ENCODE measurements around the gene ITGB5. TPM values are rescaled to one million over a fixed set of nuclear protein-coding genes. Genes with fewer than 3 reads are reported as not detected.
"Not testable (repeated sequence)": the region's sequence is repeated elsewhere in the genome, so short reads cannot be mapped to it uniquely, and the experiment has no call there.

Gene ITGB5
- total RNA-seq, 1 donor from 2014 or later: not detected

DNA sequence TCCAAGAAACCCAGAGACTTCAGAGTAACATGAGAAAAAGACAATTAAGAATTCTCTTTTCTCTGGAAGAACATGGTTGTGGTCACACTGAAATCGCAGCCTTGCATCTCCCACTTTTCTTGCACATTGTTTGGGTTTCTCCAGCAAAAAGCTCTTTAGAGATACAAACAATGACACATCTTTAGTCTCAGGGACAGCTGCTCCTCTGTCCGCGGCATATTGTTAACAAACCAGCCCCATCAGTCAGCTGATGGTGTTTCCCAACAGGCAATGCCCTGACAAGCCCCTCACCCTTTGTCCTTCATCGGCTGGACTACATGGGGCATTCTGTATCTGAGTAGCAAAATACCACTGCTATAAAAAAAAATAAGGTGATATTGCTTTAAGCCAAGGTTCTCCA lies 103.5 kb downstream of the ITGB5 start:
- no peak overlapping the region for H3K27ac Mint-ChIP-seq
- H3K4me1 Mint-ChIP-seq: no peaks in the 10 kb centered on the region
- DNase-seq: no peak
- peaks cover 12% of the 10 kb centered on the region for H3K27me3 Mint-ChIP-seq
- CTCF ChIA-PET: no interaction called here
- no peak for ATAC-seq (ENCODE audit: low read depth)
- no peak overlapping the region for H3K4me3 Mint-ChIP-seq
- H3K9me3 Mint-ChIP-seq: no peaks in the 10 kb centered on the region
- intact Hi-C loops (cut with micrococcal nuclease): no loop called here
- TF ChIP-seq, protein P1, sequence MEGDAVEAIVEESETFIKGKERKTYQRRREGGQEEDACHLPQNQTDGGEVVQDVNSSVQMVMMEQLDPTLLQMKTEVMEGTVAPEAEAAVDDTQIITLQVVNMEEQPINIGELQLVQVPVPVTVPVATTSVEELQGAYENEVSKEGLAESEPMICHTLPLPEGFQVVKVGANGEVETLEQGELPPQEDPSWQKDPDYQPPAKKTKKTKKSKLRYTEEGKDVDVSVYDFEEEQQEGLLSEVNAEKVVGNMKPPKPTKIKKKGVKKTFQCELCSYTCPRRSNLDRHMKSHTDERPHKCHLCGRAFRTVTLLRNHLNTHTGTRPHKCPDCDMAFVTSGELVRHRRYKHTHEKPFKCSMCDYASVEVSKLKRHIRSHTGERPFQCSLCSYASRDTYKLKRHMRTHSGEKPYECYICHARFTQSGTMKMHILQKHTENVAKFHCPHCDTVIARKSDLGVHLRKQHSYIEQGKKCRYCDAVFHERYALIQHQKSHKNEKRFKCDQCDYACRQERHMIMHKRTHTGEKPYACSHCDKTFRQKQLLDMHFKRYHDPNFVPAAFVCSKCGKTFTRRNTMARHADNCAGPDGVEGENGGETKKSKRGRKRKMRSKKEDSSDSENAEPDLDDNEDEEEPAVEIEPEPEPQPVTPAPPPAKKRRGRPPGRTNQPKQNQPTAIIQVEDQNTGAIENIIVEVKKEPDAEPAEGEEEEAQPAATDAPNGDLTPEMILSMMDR (IDR thresholded peaks at IDR 0.05): no peak
- H3K36me3 Mint-ChIP-seq (ENCODE audit: low read depth): no peaks in the 10 kb centered on the region
- POLR2A ChIA-PET: no interaction called here

DNA sequence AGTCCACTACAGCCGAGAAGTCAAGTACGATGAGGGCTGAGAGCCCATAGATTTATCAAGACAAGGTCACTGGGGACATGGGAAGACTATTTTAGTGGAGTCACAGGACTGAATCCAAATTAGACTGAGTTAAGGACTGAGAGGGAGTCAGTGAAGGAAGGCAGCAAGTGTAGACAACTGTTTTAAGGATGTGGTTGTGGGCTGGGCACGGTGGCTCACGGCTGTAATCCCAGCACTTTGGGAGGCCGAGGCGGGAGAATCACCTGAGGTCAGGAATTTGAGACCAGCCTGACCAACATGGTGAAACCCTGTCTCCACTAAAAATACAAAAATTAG lies 104.8 kb downstream of the ITGB5 start:
- H3K9me3 Mint-ChIP-seq; H3K4me1 Mint-ChIP-seq; intact Hi-C loops (cut with micrococcal nuclease); H3K36me3 Mint-ChIP-seq (ENCODE audit: low read depth); POLR2A ChIA-PET; H3K27ac Mint-ChIP-seq; DNase-seq; H3K4me3 Mint-ChIP-seq; ATAC-seq (ENCODE audit: low read depth): not testable (repeated sequence)
- peaks cover 17% of the 10 kb centered on the region for H3K27me3 Mint-ChIP-seq
- CTCF ChIA-PET: interaction anchor here (0.7 kb wide), 1 partner anchor 22 kb away, joined by 3 read pairs; no protein-coding TSS in a partner anchor

DNA sequence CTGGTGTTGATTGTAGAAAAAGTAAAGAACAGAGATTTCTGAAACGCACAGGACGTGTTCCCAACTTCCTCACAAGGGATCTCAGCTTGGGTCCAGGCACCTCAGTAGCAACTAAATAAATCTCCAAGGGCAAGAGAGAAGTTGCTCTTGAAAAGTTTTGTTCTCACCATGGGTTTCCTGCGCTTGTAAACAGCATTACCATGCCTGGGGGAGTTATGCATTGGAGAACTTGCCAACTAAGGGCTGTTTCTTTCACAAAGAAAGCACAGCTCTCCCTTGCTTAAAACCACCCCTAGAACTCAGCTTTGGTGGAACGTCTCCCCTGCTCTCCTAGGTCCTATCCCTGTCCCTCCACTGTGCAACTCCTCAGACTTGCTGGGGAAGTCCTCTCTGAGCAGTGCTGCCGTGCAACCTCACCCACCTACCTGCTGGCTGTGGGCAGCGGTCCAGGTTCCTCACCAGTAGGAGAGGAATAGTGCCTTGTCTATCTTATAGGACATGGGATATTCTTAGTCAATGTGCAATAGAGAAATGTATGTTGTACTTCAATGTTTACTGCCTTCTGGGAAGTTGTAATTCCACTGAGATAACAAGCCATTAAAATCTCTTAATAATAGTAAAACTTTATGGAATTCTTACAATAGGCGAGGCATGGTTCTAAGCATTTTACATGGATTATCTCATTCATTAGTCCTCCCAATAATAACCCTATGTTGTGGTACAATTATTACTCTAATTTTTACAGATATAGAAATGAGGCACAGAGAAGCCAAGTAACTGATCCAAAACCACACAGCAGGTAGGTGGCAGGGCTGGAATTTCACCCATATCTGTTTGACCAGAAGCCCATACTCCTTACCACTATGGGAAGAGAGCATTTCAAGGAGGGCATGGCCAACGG lies 105.4 kb downstream of the ITGB5 start:
- Mint-ChIP-seq H3K4me3 (no peak overlapping the region), H3K27me3 (peaks cover 17% of the 10 kb centered on the region), H3K9me3 (no peaks in the 10 kb centered on the region), H3K4me1 (no peaks in the 10 kb centered on the region), H3K36me3 (ENCODE audit: low read depth) (no peaks in the 10 kb centered on the region), H3K27ac (no peak overlapping the region)
- CTCF ChIA-PET: no interaction called here
- TF ChIP-seq, protein P1 (IDR thresholded peaks at IDR 0.05): no peak
- no peak for ATAC-seq (ENCODE audit: low read depth)
- intact Hi-C loops (cut with micrococcal nuclease): no loop called here
- no peak for DNase-seq
- POLR2A ChIA-PET: no interaction called here

DNA sequence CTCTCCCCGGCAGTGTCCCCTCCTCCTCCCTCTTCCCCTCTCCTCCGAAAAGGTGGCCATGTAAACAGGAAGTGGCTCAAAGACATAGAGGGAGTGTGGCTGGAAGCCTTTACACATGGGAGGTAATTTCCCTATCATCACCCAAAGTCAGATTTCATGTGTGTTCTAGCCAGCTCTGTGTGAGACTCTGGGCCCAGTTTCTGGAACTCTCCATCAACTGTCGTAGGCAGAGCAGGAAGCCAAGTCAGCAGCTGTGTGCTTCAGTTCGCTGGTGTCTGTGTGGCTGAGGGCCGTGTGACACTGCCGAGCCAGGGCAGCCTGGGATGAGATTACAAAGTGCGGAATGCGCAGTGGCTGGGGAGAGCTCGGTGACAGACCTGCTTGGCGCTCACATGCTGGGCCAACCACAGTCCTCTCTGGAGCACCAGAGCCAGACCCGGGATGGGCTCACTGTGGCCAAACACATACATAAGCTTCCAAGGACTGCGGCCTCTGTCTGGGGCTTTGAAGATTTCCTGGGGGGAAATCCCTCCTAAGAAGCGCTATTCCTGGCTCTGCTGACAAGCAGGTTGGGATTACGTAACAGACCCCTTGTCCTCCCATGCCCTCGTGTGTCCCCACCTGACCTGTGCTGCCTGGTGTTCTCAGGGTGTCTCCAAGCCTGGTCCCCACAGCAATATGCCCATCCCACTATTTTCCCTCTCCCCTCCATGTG lies 106.2 kb downstream of the ITGB5 start:
- Mint-ChIP-seq H3K9me3 (no peaks in the 10 kb centered on the region), H3K36me3 (ENCODE audit: low read depth) (no peaks in the 10 kb centered on the region), H3K27ac (no peak overlapping the region), H3K4me1 (no peaks in the 10 kb centered on the region), H3K27me3 (peaks cover 17% of the 10 kb centered on the region), H3K4me3 (no peak overlapping the region)
- ChIA-PET CTCF (interaction anchor here (1.2 kb wide), 1 partner anchor 20 kb away, joined by 3 read pairs; no protein-coding TSS in a partner anchor), POLR2A (no interaction called here)
- intact Hi-C loops (cut with micrococcal nuclease): no loop called here
- ATAC-seq (ENCODE audit: low read depth) (no peak), DNase-seq (no peak)
- TF ChIP-seq, protein P1 (IDR thresholded peaks at IDR 0.05): no peak

DNA sequence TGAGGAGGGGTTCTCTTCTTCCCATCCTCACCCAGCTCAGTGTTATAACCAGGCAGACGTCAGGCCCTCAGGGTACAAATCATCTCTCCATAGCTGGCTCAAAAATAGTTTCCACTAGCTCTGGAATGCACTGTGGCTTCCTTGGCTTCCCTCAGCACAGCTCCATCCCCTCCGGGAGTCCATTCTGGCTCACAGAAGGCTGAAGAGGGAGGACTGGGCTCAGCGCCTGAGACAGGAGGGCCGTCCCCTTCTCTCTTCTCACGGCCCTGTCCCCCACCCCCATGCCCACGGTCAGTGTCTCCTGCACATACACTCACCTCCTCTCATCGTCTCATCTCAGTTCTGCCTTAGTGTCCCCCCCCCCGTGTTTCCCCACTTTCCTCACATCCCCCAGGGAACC lies 106.8 kb downstream of the ITGB5 start:
- no peak overlapping the region for H3K27ac Mint-ChIP-seq
- no peaks in the 10 kb centered on the region for H3K9me3 Mint-ChIP-seq
- TF ChIP-seq, protein P1 (IDR thresholded peaks at IDR 0.05): no peak
- CTCF ChIA-PET: interaction anchor here (1.2 kb wide), 1 partner anchor 19 kb away, joined by 3 read pairs; no protein-coding TSS in a partner anchor
- H3K27me3 Mint-ChIP-seq: peaks cover 17% of the 10 kb centered on the region
- no peaks in the 10 kb centered on the region for H3K36me3 Mint-ChIP-seq (ENCODE audit: low read depth)
- no peaks in the 10 kb centered on the region for H3K4me1 Mint-ChIP-seq
- intact Hi-C loops (cut with micrococcal nuclease): no loop called here
- no peak for ATAC-seq (ENCODE audit: low read depth)
- POLR2A ChIA-PET: no interaction called here
- no peak for DNase-seq
- no peak overlapping the region for H3K4me3 Mint-ChIP-seq
